DOHH2 (cell line): ENCODE measurements around the gene ELP2.

Experiments used
- CTCF ChIP-seq: fragments of 200-600 bp; sonication (generic); IDR thresholded peaks from one replicate; pipeline ENCODE4 v1.5.1; 2014; ENCODE audit warnings: antibody characterized with exemption, mild to moderate bottlenecking, low read depth, low read length; ENCODE audit not compliant: poor library complexity, severe bottlenecking
- EZH2phosphoT487 ChIP-seq: fragments of 200-600 bp; sonication (generic); IDR thresholded peaks from 2 replicates; pipeline ENCODE4 v1.6.1; 2017; ENCODE audit warnings: borderline replicate concordance, mild to moderate bottlenecking, antibody characterized with exemption, low read length, moderate library complexity, mixed read lengths

- TF ChIP-seq CTCF (no peak), EZH2phosphoT487 (no peak)
Observed at GRCh38 chr18:36112302-36112701, 17.4 kb upstream of the ELP2 start.
